K562 (cell line): Measurements from ENCODE around the gene ACHE. TPM values are rescaled to one million over a fixed set of nuclear protein-coding genes. Genes with fewer than 3 reads are reported as not detected.

ENCODE experiments used
- AFF4 ChIP-seq: sonication (generic); formaldehyde crosslinking; IDR thresholded peaks from 2 replicates; pipeline ENCODE4 v1.8.0; 2023; ENCODE audit warnings: mild to moderate bottlenecking, missing genetic modification reagents
- BACH1 ChIP-seq: fragments of 200-800 bp; sonication (Bioruptor generic); IDR thresholded peaks from 2 replicates; pipeline ENCODE4 v1.6.1; 2016; ENCODE audit warnings: missing genetic modification characterization, missing compliant biosample characterization
- BMI1 ChIP-seq: fragments of 150-350 bp; IDR thresholded peaks from 2 replicates; pipeline ENCODE4 v1.6.1; 2014; ENCODE audit warnings: low read length
- FOXJ2 ChIP-seq: fragments of 200-800 bp; sonication (Bioruptor generic); IDR thresholded peaks from 2 replicates; pipeline ENCODE4 v1.6.1; 2016; ENCODE audit warnings: missing genetic modification characterization, missing compliant biosample characterization
- NBN ChIP-seq: fragments of 450-650 bp; IDR thresholded peaks from 2 replicates; pipeline ENCODE4 v1.6.1; 2016; ENCODE audit warnings: low read depth, mild to moderate bottlenecking
- NCOA2 ChIP-seq, 2 experiments: fragments of 450-650 bp; IDR thresholded peaks; 2 replicates each; pipeline ENCODE4 v1.6.1; 2018; ENCODE audit warnings: mild to moderate bottlenecking in 2 of 2, moderate library complexity in 1 of 2; ENCODE audit not compliant: partially characterized antibody in 2 of 2
- NFE2 ChIP-seq: IDR thresholded peaks from 2 replicates; pipeline ENCODE4 v1.6.1; 2014; ENCODE audit warnings: antibody characterized with exemption, low read depth
- RBM25 ChIP-seq: fragments of 200-400 bp; formaldehyde crosslinking; IDR thresholded peaks from 2 replicates; pipeline ENCODE4 v1.6.1; 2018; ENCODE audit warnings: low read length, low read depth, moderate library complexity; ENCODE audit not compliant: severe bottlenecking
- RHOXF2B ChIP-seq: fragments of 250-450 bp; sonication (Bioruptor Pico); conservative IDR thresholded peaks from 2 replicates; pipeline ENCODE4 v1.5.1; 2021
- SIN3A ChIP-seq, 2 experiments: fragments of 150-350 bp in 1 of 2; IDR thresholded peaks; 2 replicates each; pipeline ENCODE4 v1.6.1; 2011 to 2016; ENCODE audit warnings: borderline replicate concordance in 2 of 2, low read depth in 2 of 2, low read length in 2 of 2, mild to moderate bottlenecking in 2 of 2, moderate library complexity in 2 of 2; ENCODE audit not compliant: control insufficient read depth in 1 of 2
- SOX6 ChIP-seq: fragments of 450-650 bp; IDR thresholded peaks from 2 replicates; pipeline ENCODE4 v1.6.1; 2014; ENCODE audit warnings: mild to moderate bottlenecking
- SPI1 ChIP-seq: IDR thresholded peaks from 2 replicates; pipeline ENCODE4 v1.6.1; 2011; ENCODE audit warnings: low read depth, low read length, control low read depth, borderline replicate concordance
- SREBF2 ChIP-seq: sonication (generic); formaldehyde crosslinking; IDR thresholded peaks from 2 replicates; pipeline ENCODE4 v1.4.0; 2020; ENCODE audit warnings: mild to moderate bottlenecking, missing genetic modification reagents
- TBP ChIP-seq: optimal IDR thresholded peaks from 2 replicates; pipeline ENCODE3; 2011; ENCODE audit warnings: low read depth, low read length, improper control_type of control experiment
- TFAP4 ChIP-seq: sonication (generic); formaldehyde crosslinking; IDR thresholded peaks from 2 replicates; pipeline ENCODE4 v1.8.0; 2022; ENCODE audit warnings: missing genetic modification reagents, mild to moderate bottlenecking, moderate library complexity, borderline replicate concordance
- ZNF121 ChIP-seq: sonication (generic); formaldehyde crosslinking; conservative IDR thresholded peaks from 2 replicates; pipeline ENCODE4 v1.8.0; 2022; ENCODE audit warnings: missing genetic modification reagents
- ZNF143 ChIP-seq: sonication (generic); formaldehyde crosslinking; IDR thresholded peaks from 2 replicates; pipeline ENCODE4 v1.9.0; 2022; ENCODE audit warnings: mild to moderate bottlenecking, missing genetic modification reagents
- ZNF764 ChIP-seq: fragments of 250-450 bp; sonication (Bioruptor Pico); IDR thresholded peaks from 2 replicates; pipeline ENCODE4 v1.4.0; 2020; ENCODE audit warnings: low read depth, mild to moderate bottlenecking, moderate library complexity
- polyA plus RNA-seq, 8 experiments: library from polyadenylated mRNA; depleted of rRNA in 4 of 8; stranded (reverse) in 5 of 8; unstranded in 3 of 8; fragments of >200 nt; fragmentation: Nextera tagmentation in 2 of 8; fragmentation: Illumina TruSeq in 1 of 8; extraction: Ambion mirVana in 2 of 8; extraction: Trizol in 1 of 8; gene quantifications; 2 replicates each; pipeline versions ENCODE4 v1.2.1 to v1.2.3, GENCODE V29; 2011 to 2014; ENCODE audit warnings: inconsistent platforms in 1 of 8, missing spikeins in 1 of 8
- total RNA-seq, 7 experiments: library from RNA; depleted of rRNA in 6 of 7; stranded (reverse); fragments of >200 nt in 6 of 7; fragmentation: Illumina TruSeq in 2 of 7; extraction: Trizol in 2 of 7; gene quantifications; 2 replicates each; pipeline versions ENCODE4 v1.2.1 to v1.2.3, GENCODE V29; 2011 to 2021; ENCODE audit warnings: low replicate concordance in 1 of 7
- TF ChIP-seq, protein P1 (sequence below), 2 experiments: fragments of 150-350 bp in 1 of 2; IDR thresholded peaks; 2 replicates each; pipeline ENCODE4 v1.6.1; 2012 to 2016; ENCODE audit warnings: low read depth in 2 of 2, low read length in 2 of 2, mild to moderate bottlenecking in 1 of 2, moderate library complexity in 1 of 2
- TF ChIP-seq, protein P2 (sequence below): fragments of 250-450 bp; sonication (Bioruptor Pico); IDR thresholded peaks from 2 replicates; pipeline ENCODE4 v1.9.0; 2021; ENCODE audit warnings: mild to moderate bottlenecking

The ACHE gene
- total and polyA plus RNA-seq, 9 of the 15 experiments (the other 6 are each of a cell fraction or from before 2014, with no cell fraction given), result 0.04 to 8.8 (median 1.9) TPM

GRCh38 chr7:100840470-100841100, 55.1 kb downstream of the ACHE start (continued):
- TF ChIP-seq, protein P1, sequence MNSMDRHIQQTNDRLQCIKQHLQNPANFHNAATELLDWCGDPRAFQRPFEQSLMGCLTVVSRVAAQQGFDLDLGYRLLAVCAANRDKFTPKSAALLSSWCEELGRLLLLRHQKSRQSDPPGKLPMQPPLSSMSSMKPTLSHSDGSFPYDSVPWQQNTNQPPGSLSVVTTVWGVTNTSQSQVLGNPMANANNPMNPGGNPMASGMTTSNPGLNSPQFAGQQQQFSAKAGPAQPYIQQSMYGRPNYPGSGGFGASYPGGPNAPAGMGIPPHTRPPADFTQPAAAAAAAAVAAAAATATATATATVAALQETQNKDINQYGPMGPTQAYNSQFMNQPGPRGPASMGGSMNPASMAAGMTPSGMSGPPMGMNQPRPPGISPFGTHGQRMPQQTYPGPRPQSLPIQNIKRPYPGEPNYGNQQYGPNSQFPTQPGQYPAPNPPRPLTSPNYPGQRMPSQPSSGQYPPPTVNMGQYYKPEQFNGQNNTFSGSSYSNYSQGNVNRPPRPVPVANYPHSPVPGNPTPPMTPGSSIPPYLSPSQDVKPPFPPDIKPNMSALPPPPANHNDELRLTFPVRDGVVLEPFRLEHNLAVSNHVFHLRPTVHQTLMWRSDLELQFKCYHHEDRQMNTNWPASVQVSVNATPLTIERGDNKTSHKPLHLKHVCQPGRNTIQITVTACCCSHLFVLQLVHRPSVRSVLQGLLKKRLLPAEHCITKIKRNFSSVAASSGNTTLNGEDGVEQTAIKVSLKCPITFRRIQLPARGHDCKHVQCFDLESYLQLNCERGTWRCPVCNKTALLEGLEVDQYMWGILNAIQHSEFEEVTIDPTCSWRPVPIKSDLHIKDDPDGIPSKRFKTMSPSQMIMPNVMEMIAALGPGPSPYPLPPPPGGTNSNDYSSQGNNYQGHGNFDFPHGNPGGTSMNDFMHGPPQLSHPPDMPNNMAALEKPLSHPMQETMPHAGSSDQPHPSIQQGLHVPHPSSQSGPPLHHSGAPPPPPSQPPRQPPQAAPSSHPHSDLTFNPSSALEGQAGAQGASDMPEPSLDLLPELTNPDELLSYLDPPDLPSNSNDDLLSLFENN (IDR thresholded peaks at IDR 0.05; ENCODE audit: low read depth in 2 of 2, low read length in 2 of 2), result no peak
- TF ChIP-seq ZNF121, result no peak
- no peak for TF ChIP-seq NCOA2 (IDR thresholded peaks at IDR 0.05; ENCODE audit: partially characterized antibody in 2 of 2)
- no peak for TF ChIP-seq TBP
- no peak for TF ChIP-seq SREBF2 (CRISPR knock-in tag)
- no peak for TF ChIP-seq ZNF764 (CRISPR knock-in tag)
- no peak for TF ChIP-seq BMI1
- no peak for TF ChIP-seq SPI1
- no peak for TF ChIP-seq TFAP4 (CRISPR knock-in tag)
- TF ChIP-seq, protein P2, sequence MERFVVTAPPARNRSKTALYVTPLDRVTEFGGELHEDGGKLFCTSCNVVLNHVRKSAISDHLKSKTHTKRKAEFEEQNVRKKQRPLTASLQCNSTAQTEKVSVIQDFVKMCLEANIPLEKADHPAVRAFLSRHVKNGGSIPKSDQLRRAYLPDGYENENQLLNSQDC (CRISPR knock-in tag), result no peak
- no peak for TF ChIP-seq NFE2
- no peak for TF ChIP-seq SIN3A (IDR thresholded peaks at IDR 0.05; ENCODE audit: borderline replicate concordance in 2 of 2, control insufficient read depth in 1 of 2, low read depth in 2 of 2, low read length in 2 of 2)
- TF ChIP-seq BACH1 (tag), result no peak
- no peak for TF ChIP-seq RBM25
- no peak for TF ChIP-seq RHOXF2B (CRISPR knock-in tag)
- TF ChIP-seq NBN, result peak; percentile 85; the same call in 1 of the 2 replicates
- no peak for TF ChIP-seq ZNF143 (CRISPR knock-in tag)
- TF ChIP-seq FOXJ2 (tag), result peak; percentile 81; the same call in 1 of the 2 replicates
- 0 out of 2 replicates have a peak, but pooled peaks have one; percentile 31 for TF ChIP-seq SOX6
- TF ChIP-seq AFF4, result no peak
